GM21381 (cell line): Measurements from ENCODE around the gene AKR1A1.
A peak's percentile ranks its signal among the peaks of the same experiment; 100 is the strongest.
"Not testable (repeated sequence)": the region's sequence is repeated elsewhere in the genome, so short reads cannot be mapped to it uniquely, and the experiment has no call there.

Experiments
- ATAC-seq: cut with Tn5 transposase; IDR thresholded peaks from one replicate; pipeline ENCODE4 v1.9.1; 2021; ENCODE audit warnings: mild to moderate bottlenecking, moderate library complexity; ENCODE audit not compliant: unreplicated experiment

The AKR1A1 gene

DNA sequence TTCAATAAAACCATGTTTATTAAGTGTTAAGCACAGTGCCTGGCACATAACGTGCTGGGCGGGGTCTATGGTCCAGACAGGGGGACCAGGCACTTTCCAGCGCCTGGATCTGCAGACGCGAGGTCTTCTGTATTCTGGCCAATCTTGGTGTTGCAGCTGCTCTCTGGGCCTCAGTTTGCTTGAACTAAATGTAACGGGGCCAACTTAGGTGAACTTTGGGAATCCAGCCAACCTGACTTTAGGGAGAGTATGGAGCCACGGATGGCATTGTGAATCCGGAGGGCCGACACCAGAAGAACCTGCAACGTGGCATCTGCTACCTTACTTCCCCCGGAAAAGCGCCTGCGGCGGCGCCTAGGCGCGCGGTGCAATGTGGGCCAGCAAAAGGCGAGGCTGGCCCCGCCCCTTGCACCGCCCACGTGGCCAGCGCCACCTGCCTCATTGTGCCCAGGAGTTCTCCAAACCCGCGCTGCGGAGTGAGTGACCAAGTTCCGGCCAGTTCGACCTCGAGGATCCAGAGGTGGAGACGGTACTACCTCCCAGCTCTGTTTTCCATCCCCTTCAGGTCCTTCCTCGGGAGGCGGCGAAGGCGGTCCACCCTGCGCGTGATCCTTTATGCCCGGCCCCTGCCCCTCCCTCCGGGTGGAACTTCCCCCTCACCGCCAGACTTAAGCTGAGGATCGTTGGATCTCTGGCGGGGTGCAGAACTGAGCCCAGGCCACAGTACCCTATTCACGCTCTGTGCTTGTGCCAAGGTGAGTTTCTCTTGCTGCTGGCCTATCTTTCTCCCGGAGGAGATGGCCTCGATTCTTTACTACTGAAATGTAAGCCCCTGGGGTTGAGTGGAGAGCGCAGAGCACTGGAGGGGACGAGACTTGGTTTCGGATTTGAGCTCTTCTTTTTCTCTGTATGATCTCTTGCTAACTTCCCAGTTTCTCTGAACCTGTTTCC, at the start of gene AKR1A1:
AKR1A1 (plus strand) TSS at position 426 of the 951 bp plus-strand sequence. CDS start 10,969 bp downstream, outside the sequence.
- ATAC-seq: peak; percentile 80

DNA sequence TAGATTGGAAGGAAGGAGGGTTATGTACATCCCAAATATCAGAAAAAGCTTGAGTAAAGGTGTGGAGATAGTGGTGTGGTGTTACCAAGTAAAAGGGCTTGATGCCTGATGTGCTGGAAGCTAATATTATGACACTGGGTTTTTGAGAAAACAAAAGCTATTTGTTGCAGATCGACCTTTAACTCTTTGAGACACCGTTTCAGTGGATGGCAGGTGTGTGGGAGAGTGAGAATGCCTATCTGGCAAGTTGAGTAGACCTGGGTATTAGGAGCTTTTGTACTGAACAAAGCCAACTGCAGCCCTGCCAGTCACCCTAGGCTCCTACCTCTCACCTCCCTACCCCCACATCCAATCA, 49.1 kb upstream of the AKR1A1 start:
- no peak for ATAC-seq

DNA sequence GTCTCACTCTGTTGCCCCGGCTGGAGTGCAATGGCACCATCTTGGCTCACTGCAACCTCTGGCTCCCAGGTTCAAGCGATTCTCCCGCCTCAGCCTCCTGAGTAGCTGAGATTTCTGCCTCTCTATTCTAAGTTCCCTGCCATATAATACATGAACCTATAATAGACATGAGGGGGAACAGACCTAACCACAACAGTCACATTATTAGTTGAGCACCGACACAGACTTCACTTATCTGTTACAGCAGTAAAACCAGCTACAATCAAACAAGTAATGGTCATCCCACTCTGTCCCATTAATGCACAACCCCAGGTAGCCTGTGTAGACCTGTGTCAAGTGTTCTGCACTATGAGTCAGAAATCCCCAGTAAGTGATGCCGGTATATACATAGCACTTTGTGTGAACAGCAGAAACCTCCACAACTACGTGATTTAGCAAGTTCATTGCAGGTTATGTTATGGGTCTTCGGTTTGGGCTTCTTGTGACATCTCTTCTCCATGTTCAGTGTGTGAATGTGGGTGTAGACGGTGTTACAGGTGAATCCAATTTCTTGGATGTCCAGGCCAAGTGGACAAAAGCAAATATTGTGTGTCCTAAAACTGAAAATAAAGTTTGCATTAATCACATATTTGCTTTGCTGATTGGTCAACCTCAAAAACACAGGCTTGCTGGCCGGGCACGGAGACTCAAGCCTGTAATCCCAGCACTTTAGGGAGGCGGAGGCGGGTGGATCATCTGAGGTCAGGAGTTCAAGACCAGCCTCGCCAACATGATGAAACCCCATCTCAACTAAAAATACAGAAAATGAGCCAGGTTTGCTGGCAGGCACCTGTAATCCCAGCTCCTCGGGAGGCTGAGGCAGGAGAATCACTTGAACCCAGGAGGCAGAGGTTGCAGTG, 46.9 kb upstream of the AKR1A1 start:
- ATAC-seq: no peak

DNA sequence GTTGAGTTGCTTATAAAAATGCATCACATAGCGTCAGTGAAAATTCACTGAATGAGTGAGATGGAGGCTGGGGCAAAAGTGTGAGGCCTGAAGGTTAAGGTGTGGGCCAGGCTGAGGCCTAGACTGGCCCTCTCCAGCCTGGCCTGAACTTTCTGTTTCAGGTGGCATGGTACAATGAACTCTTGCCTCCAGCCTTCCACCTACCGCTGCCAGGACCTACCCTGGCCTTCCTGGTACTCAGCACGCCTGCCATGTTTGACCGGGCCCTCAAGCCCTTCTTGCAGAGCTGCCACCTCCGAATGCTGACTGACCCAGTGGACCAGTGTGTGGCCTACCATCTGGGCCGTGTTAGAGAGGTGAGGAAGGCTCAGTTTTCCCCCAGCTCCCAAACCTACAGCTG, 43.4 kb upstream of the AKR1A1 start:
- no peak for ATAC-seq

DNA sequence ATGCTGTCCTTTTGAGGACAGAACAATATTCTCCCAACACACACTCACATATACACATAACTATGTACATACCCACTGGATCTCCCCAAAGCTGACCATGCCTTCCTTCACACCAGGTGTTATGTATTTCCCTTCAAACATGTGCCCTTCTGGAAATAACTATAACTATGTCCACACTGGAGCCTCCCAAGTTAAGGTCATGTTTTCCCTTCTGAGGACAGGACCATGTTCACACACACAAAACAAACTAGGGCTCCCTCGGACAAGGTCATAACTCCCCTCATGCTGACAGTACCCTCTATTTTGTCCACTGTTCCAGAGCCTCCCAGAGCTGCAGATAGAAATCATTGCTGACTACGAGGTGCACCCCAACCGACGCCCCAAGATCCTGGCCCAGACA, 42.7 kb upstream of the AKR1A1 start:
- no peak for ATAC-seq

DNA sequence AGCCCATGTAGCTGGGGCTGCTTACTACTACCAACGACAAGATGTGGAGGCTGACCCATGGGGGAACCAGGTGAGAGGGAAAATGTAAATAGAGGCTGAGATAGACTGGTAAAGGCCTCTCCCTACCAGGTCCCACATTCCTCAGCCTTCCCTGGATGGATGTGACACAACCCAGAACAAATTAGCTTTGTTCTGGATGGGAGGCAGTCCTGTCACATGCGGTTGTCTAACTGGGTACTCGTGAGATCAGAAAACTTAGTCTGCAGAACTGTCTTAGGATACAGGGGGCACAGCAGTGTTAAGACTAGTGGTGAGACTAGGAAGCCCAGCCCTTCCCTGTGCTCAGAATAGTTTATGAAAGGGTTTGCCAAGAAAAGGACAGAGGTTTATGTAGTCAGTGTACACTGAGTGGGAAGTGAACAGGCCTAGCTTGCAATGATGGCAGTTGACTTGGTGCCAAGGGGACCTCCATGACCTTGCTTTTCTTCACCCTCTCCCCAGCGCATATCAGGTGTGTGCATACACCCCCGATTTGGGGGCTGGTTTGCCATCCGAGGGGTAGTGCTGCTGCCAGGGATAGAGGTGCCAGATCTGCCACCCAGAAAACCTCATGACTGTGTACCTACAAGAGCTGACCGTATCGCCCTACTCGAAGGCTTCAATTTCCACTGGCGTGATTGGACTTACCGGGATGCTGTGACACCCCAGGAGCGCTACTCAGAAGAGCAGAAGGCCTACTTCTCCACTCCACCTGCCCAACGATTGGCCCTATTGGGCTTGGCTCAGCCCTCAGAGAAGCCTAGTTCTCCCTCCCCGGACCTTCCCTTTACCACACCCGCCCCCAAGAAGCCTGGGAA, 42.1 kb upstream of the AKR1A1 start:
- no peak for ATAC-seq

DNA sequence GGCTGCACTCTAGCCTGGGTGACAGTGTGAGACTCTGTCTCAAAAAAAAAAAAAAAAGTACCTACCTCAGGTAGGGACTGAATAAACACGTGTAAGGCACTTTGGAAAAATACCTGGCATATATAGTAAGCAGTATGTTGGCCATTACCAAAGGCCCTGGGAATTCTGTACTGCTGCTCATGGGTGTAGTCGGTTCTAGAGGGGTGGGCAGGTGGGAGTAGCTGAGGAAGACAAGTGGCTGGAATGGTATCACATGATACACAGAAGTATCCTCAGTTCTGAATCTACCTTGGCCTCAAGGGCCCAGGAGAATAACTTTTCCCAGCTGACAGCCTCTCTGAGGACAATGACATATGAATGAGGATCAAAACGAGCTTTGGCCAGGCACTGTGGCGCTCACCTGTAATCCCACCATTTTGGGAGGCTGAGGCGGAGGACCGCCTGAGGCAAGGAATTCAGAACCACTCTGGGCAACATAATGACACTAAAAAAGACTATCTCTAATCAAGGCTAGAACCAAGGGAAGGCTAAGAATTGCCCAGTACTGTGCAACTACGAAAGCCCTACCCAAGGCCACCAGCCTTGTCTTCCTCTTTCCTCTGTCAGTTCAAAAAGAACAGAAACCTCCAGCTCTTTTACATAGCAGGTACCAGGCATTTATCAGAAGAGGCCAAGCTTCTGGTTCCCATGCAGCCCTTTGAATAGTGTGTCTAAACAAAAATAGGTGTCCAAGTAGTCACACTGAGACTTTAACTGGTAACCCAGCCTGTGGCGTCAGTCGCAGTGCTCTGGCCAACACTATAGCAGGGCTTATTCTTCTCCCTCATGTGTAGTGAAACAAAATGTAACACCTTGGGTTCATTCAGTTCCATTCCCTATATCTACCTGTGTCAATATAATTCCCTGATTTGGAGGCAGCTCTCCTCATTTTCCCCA, 40.3 kb upstream of the AKR1A1 start:
- no peak for ATAC-seq

DNA sequence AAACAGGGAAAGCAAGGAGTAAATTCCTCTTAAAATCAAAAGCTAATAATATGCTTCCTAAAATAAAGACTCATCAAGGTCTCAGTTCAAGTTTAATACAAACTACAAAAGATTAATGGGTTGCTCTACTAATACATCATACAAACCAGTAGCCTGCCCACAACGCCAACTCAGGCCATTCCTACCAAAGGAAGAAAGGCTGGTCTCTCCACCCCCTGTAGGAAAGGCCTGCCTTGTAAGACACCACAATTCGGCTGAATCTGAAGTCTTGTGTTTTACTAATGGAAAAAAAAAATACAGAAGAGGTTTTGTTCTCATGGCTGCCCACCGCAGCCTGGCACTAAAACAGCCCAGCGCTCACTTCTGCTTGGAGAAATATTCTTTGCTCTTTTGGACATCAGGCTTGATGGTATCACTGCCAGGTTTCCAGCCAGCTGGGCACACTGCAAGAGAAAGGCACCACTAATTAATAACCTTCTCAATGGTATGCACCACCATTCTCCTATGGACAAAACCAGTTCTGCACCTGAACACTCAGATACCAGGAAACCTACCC, 39.6 kb upstream of the AKR1A1 start:
- ATAC-seq: no peak

DNA sequence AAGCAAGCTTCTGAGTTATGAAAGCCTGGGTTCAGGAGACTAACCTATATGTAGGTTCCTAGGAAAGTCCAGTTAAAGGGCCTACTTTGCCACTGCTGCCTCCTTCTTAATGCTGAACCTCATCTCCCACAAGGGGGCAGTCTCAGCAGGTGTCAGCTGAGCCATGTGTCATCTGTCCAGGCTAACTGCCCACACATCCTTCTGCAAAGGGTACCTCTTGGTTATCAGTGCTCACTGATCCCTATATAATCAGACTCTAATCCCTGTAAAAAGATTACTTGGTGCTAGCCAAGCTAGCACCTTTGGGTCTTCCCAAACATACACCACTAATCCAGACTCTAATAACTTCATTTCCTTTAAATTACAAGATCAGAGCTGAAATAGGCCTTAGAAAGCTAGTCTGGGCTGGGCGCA, 38.0 kb upstream of the AKR1A1 start:
- ATAC-seq: no peak

DNA sequence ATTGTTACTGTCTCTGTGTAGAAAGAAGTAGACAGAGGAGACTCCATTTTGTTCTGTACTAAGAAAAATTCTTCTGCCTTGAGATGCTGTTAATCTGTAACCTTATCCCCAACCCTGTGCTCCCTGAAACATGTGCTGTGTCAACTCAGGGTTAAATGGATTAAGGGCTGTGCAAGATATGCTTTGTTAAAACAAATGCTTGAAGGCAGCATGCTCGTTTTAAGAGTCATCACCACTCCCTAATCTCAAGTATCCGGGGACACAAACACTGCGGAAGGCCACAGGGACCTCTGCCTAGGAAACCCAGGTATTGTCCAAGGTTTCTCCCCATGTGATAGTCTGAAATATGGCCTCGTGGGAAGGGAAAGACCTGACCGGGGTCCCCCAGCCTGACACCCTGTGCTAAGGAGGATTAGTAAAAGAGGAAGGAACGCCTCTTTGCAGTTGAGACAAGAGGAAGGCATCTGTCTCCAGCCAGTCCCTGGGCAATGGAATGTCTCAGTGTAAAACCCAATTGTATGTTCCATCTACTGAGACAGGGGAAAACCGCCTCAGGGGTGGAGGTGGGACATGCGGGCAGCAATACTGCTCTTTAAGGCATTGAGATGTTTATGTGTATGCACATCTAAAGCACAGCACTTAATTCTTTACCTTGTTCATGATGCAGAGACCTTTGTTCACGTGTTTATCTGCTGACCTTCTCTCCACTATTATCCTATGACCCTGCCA, 36.9 kb upstream of the AKR1A1 start:
- not testable (repeated sequence) for ATAC-seq

DNA sequence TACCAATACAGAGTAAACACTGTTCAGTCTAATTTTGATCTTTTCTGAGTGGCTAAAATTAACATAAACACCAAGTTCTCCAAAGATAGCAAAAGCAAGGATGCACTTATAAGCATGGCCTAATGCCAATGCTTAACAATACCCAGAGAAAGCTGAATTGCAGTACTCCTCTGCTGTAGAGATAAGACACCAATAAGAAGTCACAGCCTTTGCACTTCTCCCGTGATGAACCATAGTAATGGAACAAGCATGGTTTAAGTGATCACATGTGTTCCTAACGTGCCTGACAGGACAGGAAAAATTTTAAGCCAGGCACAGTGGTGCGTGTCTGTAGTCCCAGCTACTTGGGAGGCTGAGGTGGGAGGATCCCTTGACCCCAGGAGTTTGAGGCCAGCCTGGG, 34.6 kb upstream of the AKR1A1 start:
- ATAC-seq: no peak

DNA sequence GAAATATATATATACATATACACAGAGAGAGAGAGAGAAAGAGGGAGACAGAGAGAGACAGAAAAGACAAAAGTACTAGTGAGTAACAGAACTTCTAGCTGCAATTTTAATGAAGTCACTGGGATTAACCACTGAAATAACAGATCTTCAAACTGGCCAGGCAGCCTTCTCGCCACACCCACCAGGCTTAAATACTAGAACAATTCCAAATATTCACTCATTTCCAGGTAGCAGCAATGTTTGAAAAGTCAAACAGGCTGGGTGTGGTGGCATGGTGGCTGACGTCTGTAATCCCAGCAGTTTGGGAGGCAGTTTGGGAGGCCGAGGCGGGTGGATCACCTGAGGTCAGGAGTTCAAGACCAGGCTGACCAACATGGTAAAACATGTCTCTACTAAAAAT, 34.2 kb upstream of the AKR1A1 start:
- no peak for ATAC-seq

DNA sequence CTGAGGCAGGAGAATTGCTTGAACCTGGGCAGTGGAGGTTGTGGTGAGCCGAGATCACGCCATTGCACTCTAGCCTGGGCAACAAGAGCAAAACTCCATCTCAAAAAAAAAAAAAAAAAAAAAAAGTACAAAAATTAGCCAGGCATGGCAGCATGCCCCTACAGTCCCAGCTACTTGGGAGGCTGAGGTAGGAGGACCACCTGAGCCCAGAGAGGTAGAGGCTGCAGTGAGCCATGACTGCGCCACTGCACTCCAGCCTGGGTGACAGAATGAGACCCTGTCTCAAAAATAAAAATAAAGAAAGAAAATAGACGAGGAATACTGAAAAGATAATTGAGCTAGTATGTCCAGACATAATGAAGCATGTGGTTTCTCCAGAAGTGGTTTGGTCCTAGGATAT, 32.3 kb upstream of the AKR1A1 start:
- not testable (repeated sequence) for ATAC-seq

DNA sequence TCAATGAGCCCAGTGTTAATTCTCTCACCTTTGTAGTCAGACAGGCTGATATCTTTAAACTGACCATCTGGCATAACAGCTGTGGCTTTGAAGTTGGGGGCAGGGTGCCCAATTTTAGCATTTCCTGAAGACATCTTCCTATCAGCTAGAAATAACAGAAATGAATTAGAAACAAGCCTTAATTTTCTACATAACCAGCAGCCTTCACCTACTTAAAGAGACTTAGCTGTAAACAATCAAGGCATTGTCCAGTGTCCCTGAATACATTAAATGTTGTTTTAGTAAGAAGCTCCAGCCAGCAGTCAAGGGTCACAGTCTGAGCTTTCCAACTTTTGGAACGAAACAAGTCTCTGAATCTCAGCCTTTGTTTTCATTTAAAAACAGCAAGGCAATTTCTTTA, 31.7 kb upstream of the AKR1A1 start:
- ATAC-seq: no peak

DNA sequence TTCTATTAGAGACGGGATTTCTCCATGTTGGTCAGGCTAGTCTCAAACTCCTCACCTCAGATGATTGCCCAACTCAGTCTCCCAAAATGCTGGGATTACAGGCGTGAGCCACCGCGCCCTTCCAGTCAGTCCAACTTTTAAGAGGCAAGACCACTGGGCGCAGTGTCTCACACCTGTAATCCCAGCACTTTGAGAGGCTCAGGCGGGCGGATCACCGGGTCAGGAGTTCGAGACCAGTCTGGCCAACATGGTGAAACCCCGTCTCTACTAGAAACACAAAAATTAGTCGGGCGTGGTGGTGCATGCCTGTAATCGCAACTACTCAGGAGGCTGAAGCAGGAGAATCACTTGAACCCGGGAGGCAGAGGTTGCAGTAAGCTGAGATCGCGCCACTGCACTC, 30.9 kb upstream of the AKR1A1 start:
- not testable (repeated sequence) for ATAC-seq

DNA sequence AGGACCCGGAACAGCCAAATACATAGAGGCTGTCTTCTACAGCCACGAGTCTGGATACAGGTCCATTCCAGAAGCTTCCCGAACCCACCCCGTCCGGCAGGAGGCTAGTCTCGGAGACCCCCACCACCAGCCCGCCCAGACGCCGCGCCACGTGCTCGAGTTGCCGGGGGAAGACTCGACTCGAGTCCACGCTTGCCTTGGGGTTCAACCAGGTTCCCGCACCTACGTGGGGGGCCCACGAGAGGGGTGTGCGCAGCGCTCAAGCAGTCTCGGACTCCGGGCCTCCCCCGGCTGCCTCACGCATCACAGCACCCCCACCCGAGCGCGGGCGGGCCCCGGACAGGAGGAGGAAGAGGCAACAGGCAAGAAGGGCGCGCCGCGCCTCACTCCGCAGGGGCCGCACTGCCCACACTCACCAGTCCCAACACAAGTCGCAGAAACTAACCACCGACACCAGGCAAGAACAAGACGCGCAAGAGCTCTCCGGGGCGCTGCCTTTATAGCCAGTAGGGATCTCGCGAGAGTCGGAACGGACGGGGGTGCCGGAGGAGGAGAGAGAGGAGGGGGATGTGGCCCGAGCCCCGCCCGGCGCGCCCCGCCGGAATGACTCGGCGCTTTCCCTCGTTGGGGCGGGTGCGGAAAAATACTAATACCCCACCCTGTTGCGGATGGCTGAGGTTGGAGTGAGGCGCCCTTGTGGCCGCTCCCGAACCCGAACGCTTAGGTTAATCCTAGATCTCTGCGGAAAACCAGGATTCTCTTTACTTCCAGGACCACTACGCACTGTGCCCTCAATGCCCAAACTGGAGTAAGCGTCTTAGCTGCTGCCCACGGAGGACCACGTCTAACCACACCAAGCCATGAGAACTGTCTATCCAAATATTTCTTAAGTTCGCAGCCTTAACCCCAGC, 29.0 kb upstream of the AKR1A1 start, which contains the start of gene PRDX1:
PRDX1 (minus strand) TSS at position 472 of the 911 bp plus-strand sequence. CDS start 2,841 bp downstream, outside the sequence.
- ATAC-seq: peak; percentile 80

DNA sequence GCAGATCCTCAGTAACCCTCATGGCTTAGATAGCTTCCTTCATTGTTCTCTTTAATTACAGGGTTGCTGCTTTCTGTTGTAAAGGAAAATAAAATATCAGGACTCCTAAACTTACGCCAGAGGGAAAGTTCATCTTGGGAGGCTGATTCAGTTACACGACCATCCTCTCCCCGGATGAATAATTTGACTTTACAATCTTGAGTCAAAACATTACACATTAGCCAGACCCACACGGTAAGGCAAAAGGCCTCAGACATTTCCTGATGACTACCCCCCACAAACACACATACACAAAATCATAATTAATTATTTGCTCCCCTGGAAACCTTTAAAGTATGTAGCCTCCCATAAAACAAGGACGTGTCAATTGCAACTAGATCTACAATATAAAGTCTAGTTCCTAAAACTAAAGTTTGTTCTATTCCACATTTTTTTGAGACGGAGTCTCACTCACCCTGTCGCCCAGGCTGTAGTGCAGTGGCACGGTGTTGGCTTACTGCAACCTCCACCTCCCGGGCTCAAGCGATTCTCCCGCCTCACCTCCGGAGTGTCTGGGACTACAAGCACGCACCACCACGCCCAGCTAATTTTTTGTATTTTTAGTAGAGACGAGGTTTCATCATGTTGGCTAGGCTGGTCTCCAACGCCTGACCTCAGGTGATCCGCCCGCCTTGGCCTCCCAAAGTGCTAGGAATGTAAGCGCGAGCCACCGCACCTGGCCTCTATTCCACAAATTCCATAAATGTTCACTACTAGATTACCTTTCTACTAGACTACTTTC, 28.1 kb upstream of the AKR1A1 start:
- ATAC-seq: no peak
